Fibroblast of skin of abdomen (primary cell): ENCODE data around the gene YBX2.
A peak's percentile ranks its signal among the peaks of the same experiment; 100 is the strongest.

Experiments
- DNase-seq: peaks from one replicate; pipeline ENCODE4 v3.0.0-alpha.2; 2013

The YBX2 gene

GRCh38 chr17:7322520-7323194 is 28.2 kb upstream of the YBX2 start:
- no peak for DNase-seq

- DNase-seq: no peak
Measured at GRCh38 chr17:7321466-7321865, 27.0 kb upstream of the YBX2 start.

GRCh38 chr17:7318121-7318860 is 23.9 kb upstream of the YBX2 start:
- no peak for DNase-seq

GRCh38 chr17:7317161-7317803 is 22.8 kb upstream of the YBX2 start:
- DNase-seq: no peak

- DNase-seq: no peak
Measured at GRCh38 chr17:7315570-7316235, 21.3 kb upstream of the YBX2 start.

- DNase-seq: peak; percentile 77
Measured at GRCh38 chr17:7314719-7315569, 20.5 kb upstream of the YBX2 start, which contains the start of gene GPS2. Gene GPS2 (minus strand): TSS chr17:7315360. CDS start chr17:7315052, 308 bp downstream.

GRCh38 chr17:7313890-7314718 is 19.7 kb upstream of the YBX2 start:
- peak; percentile 16 for DNase-seq

- DNase-seq: no peak
Measured at GRCh38 chr17:7313088-7313889, 18.9 kb upstream of the YBX2 start.

GRCh38 chr17:7312432-7313087 is 18.1 kb upstream of the YBX2 start:
- DNase-seq: no peak

- DNase-seq: no peak
Measured at GRCh38 chr17:7311110-7311705, 16.8 kb upstream of the YBX2 start.

- DNase-seq: no peak
Measured at GRCh38 chr17:7309628-7310027, 15.2 kb upstream of the YBX2 start.

GRCh38 chr17:7308625-7309433 is 14.4 kb upstream of the YBX2 start:
- peak; percentile 76 for DNase-seq

- peak; percentile 31 for DNase-seq
Measured at GRCh38 chr17:7307686-7308624, 13.5 kb upstream of the YBX2 start.

GRCh38 chr17:7306911-7307685 is 12.7 kb upstream of the YBX2 start, which contains the start of gene EIF5A:
Gene EIF5A (plus strand): TSS chr17:7307628. CDS start chr17:7309636, 2,008 bp downstream.
- peak; percentile 100 for DNase-seq

- no peak for DNase-seq
Measured at GRCh38 chr17:7304179-7304578, 9.7 kb upstream of the YBX2 start.

- DNase-seq: peak; percentile 72
Measured at GRCh38 chr17:7296189-7296861, 1.9 kb upstream of the YBX2 start.
